ENCODE measurements around the gene FOXJ2.
"Not testable (repeated sequence)": the region's sequence is repeated elsewhere in the genome, so short reads cannot be mapped to it uniquely, and the experiment has no call there.

FOXJ2 gene

GRCh38 chr12:8032242-8033152 is at the start of gene FOXJ2:
Gene FOXJ2, plus strand, starts transcription at chr12:8032716. Its CDS starts 7,117 bp downstream, at chr12:8039833.
- peak; percentile 50 to 64 for DNase-seq (ENCODE audit: low read depth in 2 of 2, low spot score in 1 of 2)

GRCh38 chr12:7983019-7983418 is 49.5 kb upstream of the FOXJ2 start:
- DNase-seq (ENCODE audit: low read depth in 2 of 2, low spot score in 1 of 2) = not testable (repeated sequence)

GRCh38 chr12:7983460-7983859 is 49.1 kb upstream of the FOXJ2 start:
- DNase-seq (ENCODE audit: low read depth in 2 of 2, low spot score in 1 of 2) = not testable (repeated sequence)

GRCh38 chr12:7984900-7985299 is 47.6 kb upstream of the FOXJ2 start:
- no peak for DNase-seq (ENCODE audit: low read depth in 2 of 2, low spot score in 1 of 2)

GRCh38 chr12:7985802-7986418 is 46.6 kb upstream of the FOXJ2 start:
- DNase-seq (ENCODE audit: low read depth in 2 of 2, low spot score in 1 of 2) = no peak

- DNase-seq (ENCODE audit: low read depth in 2 of 2, low spot score in 1 of 2) = peak; percentile 16 to 21
Observed at GRCh38 chr12:7989827-7990491, 42.6 kb upstream of the FOXJ2 start.

- no peak for DNase-seq (ENCODE audit: low read depth in 2 of 2, low spot score in 1 of 2)
Observed at GRCh38 chr12:7991535-7991934, 41.0 kb upstream of the FOXJ2 start.

GRCh38 chr12:7994731-7995205 is 37.7 kb upstream of the FOXJ2 start:
- DNase-seq (ENCODE audit: low read depth in 2 of 2, low spot score in 1 of 2) = no peak

GRCh38 chr12:7995266-7995963 is 37.1 kb upstream of the FOXJ2 start:
- DNase-seq (ENCODE audit: low read depth in 2 of 2, low spot score in 1 of 2) = peak; percentile 52 to 67

- not testable (repeated sequence) for DNase-seq (ENCODE audit: low read depth in 2 of 2, low spot score in 1 of 2)
Observed at GRCh38 chr12:8000827-8001226, 31.7 kb upstream of the FOXJ2 start.

GRCh38 chr12:8001496-8001895 is 31.0 kb upstream of the FOXJ2 start:
- not testable (repeated sequence) for DNase-seq (ENCODE audit: low read depth in 2 of 2, low spot score in 1 of 2)

GRCh38 chr12:8004897-8005296 is 27.6 kb upstream of the FOXJ2 start:
- not testable (repeated sequence) for DNase-seq (ENCODE audit: low read depth in 2 of 2, low spot score in 1 of 2)

- no peak for DNase-seq (ENCODE audit: low read depth in 2 of 2, low spot score in 1 of 2)
Observed at GRCh38 chr12:8011331-8011730, 21.2 kb upstream of the FOXJ2 start.

GRCh38 chr12:8012651-8013309 is 19.7 kb upstream of the FOXJ2 start:
- DNase-seq (ENCODE audit: low read depth in 2 of 2, low spot score in 1 of 2) = no peak

- no peak for DNase-seq (ENCODE audit: low read depth in 2 of 2, low spot score in 1 of 2)
Observed at GRCh38 chr12:8014836-8015235, 17.7 kb upstream of the FOXJ2 start.

GRCh38 chr12:8018213-8018612 is 14.3 kb upstream of the FOXJ2 start:
- not testable (repeated sequence) for DNase-seq (ENCODE audit: low read depth in 2 of 2, low spot score in 1 of 2)

GRCh38 chr12:8018666-8019581 is 13.6 kb upstream of the FOXJ2 start:
- no peak for DNase-seq (ENCODE audit: low read depth in 2 of 2, low spot score in 1 of 2)

GRCh38 chr12:8026291-8026900 is 6.1 kb upstream of the FOXJ2 start:
- DNase-seq (ENCODE audit: low read depth in 2 of 2, low spot score in 1 of 2) = peak; percentile 89 to 92

- no peak for DNase-seq (ENCODE audit: low read depth in 2 of 2, low spot score in 1 of 2)
Observed at GRCh38 chr12:8027856-8028255, 4.7 kb upstream of the FOXJ2 start.
